Activated T-cell treated with anti-CD3 and anti-CD28 coated beads, Interleukin-2, amount 50 U/mL, for 72 hours (primary cell): ENCODE data around the gene MFSD12. TPM values are rescaled to one million over a fixed set of nuclear protein-coding genes. Genes with fewer than 3 reads are reported as not detected.

ENCODE experiments used
- ATAC-seq, 2 donors: fragments of 150-1000 bp; cut with Tn5 transposase; replicated peaks in 1 of 2; 2 replicates each; pipeline ENCODE4 v1.10.0; 2021; ENCODE audit warnings: moderate library complexity in 2 of 2, mild to moderate bottlenecking in 1 of 2
- DNase-seq, 2 donors: peaks; one replicate each; pipeline ENCODE4 v3.0.0; 2021 to 2022; ENCODE audit warnings: mixed read lengths in 1 of 2
- H3K27ac Mint-ChIP-seq: one replicate; pipeline ENCODE4 v1.8.0; 2022; ENCODE audit warnings: mild to moderate bottlenecking, moderate library complexity, mixed read lengths
- H3K27me3 Mint-ChIP-seq: one replicate; pipeline ENCODE4 v1.8.0; 2022; ENCODE audit warnings: low read depth, mixed read lengths
- H3K36me3 Mint-ChIP-seq, 2 donors: one replicate each; pipeline ENCODE4 v1.8.0; 2022; ENCODE audit warnings: mixed read lengths in 2 of 2, mild to moderate bottlenecking in 1 of 2; ENCODE audit not compliant: insufficient read depth in 2 of 2
- H3K4me1 Mint-ChIP-seq: one replicate; pipeline ENCODE4 v1.8.0; 2022; ENCODE audit warnings: low read depth, mixed read lengths
- H3K4me3 Mint-ChIP-seq, 2 donors: one replicate each; pipeline ENCODE4 v1.8.0; 2022; ENCODE audit warnings: mild to moderate bottlenecking in 2 of 2, mixed read lengths in 2 of 2, moderate library complexity in 2 of 2
- H3K9me3 Mint-ChIP-seq, 2 donors: one replicate each; pipeline ENCODE4 v1.8.0; 2022; ENCODE audit warnings: mixed read lengths in 2 of 2
- total RNA-seq, 2 donors: library from RNA; stranded (reverse); gene quantifications; one replicate each; pipeline ENCODE4 v1.2.3, GENCODE V29; 2022

The MFSD12 gene
- total RNA-seq, 2 donors from 2014 or later = 50.8 to 69.9 TPM

DNA sequence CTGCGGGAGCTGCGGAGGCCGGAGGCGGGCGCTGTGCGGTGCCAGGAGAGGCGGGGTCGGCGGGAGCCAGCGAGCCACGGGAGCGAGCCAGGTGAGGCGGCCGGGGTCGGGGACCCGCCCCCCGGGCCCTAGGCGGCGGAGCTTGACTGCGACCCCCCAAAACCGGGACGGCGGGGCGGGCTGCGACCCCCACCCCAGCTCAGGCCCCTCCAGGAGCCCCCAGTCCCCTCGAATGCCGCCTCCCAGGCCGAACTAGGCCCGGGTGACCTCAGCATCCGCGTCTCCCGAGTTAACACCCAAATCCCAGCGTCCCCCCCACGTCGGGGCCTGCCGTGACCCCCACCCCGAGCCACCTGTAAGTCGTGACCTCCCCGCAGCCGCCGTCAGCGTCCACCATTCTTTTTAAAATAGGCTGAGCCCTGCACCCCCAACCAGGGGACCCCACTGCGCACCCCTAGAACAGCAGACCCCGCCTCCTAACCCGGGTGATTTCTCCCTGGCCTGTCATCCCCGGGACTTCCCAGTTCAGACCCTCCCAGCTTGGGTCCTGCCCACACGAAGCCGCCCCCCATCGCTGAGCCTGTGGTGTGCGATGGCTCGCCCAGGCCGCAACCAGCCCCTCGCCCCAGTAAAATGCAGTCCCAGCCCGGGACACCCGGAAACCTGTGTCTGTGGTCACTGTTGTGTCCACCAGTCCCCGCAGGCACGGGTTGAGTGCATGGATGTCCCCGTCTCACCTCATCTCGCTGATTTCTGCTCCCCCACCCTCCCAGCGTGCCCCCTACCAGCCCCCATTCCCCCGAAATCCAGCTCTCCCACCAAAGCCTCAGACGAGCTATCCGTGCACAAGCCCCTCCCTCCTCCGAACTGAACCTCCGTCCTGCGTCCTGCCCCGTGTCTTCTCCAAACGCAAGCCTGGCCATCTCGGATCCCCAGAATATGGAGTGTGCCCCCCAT is 50.7 kb downstream of the MFSD12 start:
- H3K4me1 Mint-ChIP-seq = peaks cover 49% of the 10 kb centered on the region
- no peaks in the 10 kb centered on the region for H3K27me3 Mint-ChIP-seq
- peak overlapping the region; percentile 97 to 98 for H3K4me3 Mint-ChIP-seq
- ATAC-seq (peak in 1 of 2 donors; percentile 1), DNase-seq (peak; percentile 27 to 37)
- no peaks in the 10 kb centered on the region for H3K9me3 Mint-ChIP-seq
- H3K27ac Mint-ChIP-seq = peak overlapping the region; percentile 86
- peaks cover 8 to 10% of the 10 kb centered on the region in 2 donors for H3K36me3 Mint-ChIP-seq

DNA sequence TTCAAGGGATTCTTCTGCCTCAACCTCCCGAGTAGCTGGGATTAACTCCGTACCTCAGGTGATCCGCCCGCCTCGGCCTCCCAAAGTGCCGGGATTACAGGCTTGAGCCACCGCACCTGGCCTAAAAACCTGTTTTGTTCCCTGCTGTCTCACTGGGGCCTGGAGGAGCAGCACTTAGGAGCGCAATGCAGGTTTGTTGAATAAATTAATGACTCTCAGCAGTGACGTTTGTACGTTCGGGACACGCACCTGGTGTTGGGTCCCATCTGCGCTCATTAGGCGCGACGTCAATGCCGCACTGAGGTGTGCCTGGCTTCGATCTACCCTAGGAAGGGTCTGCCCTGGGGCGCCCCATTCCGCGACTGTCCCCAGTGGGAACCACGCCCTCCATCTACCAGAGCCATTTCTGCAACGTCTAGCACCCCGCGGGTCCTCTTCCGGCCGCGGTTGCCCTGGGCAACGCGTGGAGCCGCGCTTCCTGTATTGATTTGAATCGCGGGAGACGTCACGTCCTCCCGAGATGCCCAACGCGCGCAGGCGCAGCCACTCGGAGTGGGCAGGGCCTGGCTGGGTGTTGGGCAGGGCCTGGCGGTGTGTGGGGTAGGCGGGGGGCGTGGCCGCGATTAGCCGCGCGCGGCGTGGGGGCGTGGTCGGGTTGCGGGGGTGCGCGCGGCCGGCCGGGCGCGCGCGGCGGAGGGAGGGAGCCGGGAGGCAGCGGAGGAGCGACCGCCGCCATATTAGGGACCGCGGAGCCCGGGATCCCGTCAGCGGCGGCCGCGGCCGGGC is 51.6 kb downstream of the MFSD12 start, which contains the start of gene FZR1:
Gene FZR1, plus strand, starts transcription at position 714 of the 786 bp plus-strand sequence. CDS start 16,679 bp downstream, outside the sequence.
- Mint-ChIP-seq H3K36me3 (peaks cover 8 to 10% of the 10 kb centered on the region in 2 donors), H3K27me3 (no peaks in the 10 kb centered on the region), H3K4me3 (peak within 1 kb of the TSS; percentile 97 to 98), H3K27ac (peak within 1 kb of the TSS; percentile 86), H3K4me1 (peaks cover 53% of the 10 kb centered on the region), H3K9me3 (no peaks in the 10 kb centered on the region)
- ATAC-seq (peak; percentile 95 to 96), DNase-seq (peak; percentile 99 to 100)

DNA sequence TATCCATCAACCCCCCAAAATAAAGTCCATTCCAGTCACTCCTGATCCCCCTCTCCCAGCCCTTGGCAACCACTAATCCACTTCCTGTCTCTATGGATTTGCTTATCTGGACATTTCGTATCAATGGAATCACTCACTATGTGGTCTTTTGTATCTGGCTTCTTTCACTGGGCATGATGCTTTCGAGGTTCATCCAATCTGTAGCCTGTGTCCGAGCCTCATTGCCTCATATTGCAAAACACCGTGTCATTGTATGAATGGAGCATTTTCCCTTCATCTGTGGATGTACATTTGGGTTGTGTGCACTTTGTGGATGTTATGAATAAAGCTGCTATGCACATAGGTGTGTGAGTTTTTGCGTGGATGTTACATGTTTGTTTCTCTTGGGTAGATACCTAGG is 52.7 kb downstream of the MFSD12 start:
- DNase-seq (no peak), ATAC-seq (no peak)
- no peak overlapping the region for H3K27ac Mint-ChIP-seq
- peaks cover 54% of the 10 kb centered on the region for H3K4me1 Mint-ChIP-seq
- no peaks in the 10 kb centered on the region for H3K27me3 Mint-ChIP-seq
- H3K36me3 Mint-ChIP-seq = peaks cover 8 to 11% of the 10 kb centered on the region in 2 donors
- H3K4me3 Mint-ChIP-seq = peak overlapping the region; percentile 78 to 85
- H3K9me3 Mint-ChIP-seq = no peaks in the 10 kb centered on the region

DNA sequence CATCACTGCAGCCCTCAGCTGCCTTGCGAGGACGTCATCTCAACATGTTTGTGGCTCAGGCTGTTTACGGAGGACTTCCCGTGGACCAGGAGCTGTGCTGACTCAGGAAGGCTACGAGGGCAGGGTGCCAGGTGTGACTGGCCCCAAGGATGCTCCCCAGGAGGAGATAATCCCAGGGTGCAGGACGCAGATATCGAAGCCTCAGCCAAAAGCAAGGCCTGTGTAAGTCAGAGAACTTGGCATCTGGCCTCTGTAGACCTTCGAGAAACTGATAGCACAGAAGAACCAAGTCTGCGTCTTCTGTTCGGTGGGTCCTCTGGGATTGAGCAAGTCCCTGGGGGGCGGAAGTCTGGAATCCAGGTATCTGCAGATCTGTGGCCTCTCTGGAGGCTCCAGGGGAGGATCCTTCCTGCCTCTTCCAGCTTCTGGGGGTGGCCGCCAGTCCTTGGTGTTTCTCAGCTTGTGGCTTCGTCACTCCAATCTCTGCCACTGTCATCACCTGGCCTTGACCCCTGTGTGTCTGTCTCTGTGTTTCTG is 54.3 kb downstream of the MFSD12 start:
- Mint-ChIP-seq H3K36me3 (peaks cover 5 to 10% of the 10 kb centered on the region in 2 donors), H3K27me3 (no peaks in the 10 kb centered on the region), H3K4me1 (peaks cover 54% of the 10 kb centered on the region), H3K27ac (no peak overlapping the region), H3K9me3 (no peaks in the 10 kb centered on the region), H3K4me3 (no peak overlapping the region)
- ATAC-seq (no peak), DNase-seq (no peak)

DNA sequence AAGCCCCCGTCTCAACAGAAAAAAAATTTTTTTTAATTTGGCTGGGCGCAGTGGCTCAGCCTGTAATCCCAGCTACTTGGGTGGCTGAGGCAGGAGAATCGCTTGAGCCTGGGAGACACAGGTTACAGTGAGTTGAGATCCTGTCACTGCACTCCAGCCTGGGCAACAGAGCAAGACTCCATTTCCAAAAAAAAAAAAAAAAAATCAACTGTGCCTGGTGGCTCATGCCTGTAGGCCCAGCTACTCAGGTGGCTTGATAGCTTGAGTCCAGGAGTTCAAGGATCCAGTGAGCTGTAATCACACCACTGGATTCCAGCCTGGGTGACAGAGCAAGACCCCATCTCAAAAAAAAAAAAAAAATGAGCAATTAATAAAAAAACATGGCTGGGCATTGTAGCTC is 55.6 kb downstream of the MFSD12 start:
- DNase-seq (no peak), ATAC-seq (no peak)
- H3K27ac Mint-ChIP-seq = no peak overlapping the region
- no peak overlapping the region for H3K4me3 Mint-ChIP-seq
- peaks cover 2 to 3% of the 10 kb centered on the region in 2 donors for H3K36me3 Mint-ChIP-seq
- H3K4me1 Mint-ChIP-seq = peaks cover 47% of the 10 kb centered on the region
- H3K9me3 Mint-ChIP-seq = no peaks in the 10 kb centered on the region
- H3K27me3 Mint-ChIP-seq = no peaks in the 10 kb centered on the region

DNA sequence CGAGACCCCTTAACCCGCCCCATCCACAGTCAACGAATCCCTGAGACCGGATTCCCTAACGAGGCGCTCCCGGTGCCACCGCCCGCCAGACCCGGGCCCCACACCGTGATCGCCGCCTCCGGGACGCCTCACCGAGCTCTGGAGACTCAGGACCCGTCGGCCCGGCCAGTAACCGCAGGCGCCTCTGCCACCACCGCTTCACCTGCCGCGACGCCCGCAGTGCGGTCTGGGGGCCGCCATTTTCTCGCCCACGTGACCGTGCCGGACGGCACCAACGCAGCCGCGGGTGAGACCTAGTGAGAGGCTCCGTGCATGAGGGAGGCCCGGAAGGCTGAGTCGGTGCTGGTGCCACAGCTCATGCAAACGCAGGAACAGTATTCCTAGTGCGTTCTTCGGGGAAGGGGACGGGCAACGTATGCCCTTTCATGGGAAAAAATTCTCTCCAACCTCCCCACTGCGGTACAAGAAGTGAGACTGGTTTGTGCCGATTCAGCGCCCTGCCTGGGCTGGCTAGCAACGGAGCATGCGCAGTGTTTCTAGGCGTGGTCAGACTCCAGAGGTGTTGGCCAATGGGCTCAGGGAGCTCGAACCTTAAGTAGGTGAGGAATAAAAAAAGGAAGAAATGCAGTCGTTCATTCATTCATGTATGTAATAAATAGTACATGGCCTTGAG is 56.8 kb downstream of the MFSD12 start, which contains the start of gene DOHH:
Gene DOHH, minus strand, starts transcription at position 246 of the 673 bp plus-strand sequence. CDS start 3,860 bp downstream, outside the sequence.
- Mint-ChIP-seq H3K9me3 (no peaks in the 10 kb centered on the region), H3K36me3 (peaks cover 1 to 4% of the 10 kb centered on the region in 2 donors), H3K27me3 (no peaks in the 10 kb centered on the region), H3K27ac (peak within 1 kb of the TSS; percentile 98), H3K4me1 (peaks cover 42% of the 10 kb centered on the region), H3K4me3 (peak within 1 kb of the TSS; percentile 87 to 91)
- ATAC-seq = peak; percentile 90
- peak; percentile 95 to 97 for DNase-seq

DNA sequence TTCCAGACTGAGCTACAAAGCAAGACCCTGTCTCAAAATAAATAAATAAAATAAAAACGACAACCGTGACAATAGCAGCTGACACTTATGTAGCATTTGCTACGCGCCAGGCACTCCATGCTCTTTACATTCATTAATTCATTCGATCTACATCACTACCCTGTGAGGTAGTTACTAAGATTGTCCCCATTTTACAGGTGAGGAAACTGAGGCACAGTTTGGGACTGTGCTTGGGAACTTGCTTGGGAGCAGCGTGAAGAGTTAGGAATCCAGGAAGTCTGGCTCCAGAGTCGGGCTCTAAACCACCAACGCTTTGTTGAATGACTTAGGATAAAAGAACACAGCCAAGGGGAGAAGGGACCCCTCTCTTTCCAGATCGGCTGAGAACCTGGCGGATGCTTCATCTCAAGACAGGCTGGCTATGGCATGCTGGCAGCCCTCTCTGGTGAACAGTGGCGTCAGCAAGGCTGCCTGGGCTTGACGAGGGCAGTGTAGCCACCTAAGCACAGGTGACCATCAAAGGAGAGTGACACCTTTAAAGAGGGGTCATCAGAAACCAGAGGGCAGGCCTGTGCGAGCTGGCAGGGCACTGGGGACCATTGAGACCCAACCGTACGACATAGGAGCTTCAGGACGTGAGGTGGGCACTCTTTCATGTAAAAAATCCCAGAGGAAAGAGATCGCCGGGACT is 57.5 kb downstream of the MFSD12 start:
- Mint-ChIP-seq H3K27ac (peak overlapping the region; percentile 98), H3K4me3 (peak overlapping the region; percentile 87 to 91), H3K27me3 (no peaks in the 10 kb centered on the region), H3K36me3 (peaks cover 1 to 8% of the 10 kb centered on the region in 2 donors), H3K9me3 (no peaks in the 10 kb centered on the region), H3K4me1 (peaks cover 40% of the 10 kb centered on the region)
- DNase-seq = no peak
- ATAC-seq = peak; percentile 6 to 14

DNA sequence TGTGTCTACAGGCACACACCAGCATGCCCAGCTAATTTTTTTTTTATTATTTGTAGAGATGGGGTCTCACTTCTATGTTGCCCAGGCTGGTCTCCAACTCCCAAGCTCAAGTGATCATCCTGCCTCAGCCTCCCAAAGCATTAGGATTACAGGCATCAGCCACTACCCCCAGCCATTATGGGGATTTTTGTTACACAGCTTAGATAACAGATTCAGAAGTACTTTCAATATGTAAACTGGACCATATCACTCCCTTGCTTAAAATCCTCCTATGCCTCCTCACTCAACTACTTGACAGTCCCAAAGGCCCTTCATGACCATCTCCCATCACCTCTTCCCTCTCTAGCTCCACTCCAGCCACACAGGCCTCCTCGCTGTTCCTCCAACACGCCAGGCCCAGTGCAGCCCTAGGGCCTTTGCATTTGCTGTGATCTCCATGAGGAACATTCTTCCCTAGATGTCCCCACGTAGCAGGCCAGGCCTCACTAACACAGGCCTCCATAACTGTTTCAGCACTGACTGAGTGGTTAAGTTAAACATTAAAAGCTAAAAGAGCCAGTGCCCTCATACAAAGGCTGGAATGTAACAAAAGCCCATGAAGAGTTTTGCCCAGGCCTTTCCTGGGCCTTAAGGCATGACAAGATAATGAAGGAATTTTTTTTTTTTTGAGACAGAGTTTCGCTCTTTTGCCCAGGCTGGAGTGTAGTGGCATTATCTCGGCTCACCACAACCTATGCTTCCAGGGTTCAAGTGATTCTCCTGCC is 59.4 kb downstream of the MFSD12 start:
- H3K27ac Mint-ChIP-seq = no peak overlapping the region
- H3K27me3 Mint-ChIP-seq = no peaks in the 10 kb centered on the region
- H3K4me3 Mint-ChIP-seq = no peak overlapping the region
- DNase-seq (no peak), ATAC-seq (no peak)
- peaks cover 37% of the 10 kb centered on the region for H3K4me1 Mint-ChIP-seq
- H3K36me3 Mint-ChIP-seq = peaks cover 1 to 8% of the 10 kb centered on the region in 2 donors
- no peaks in the 10 kb centered on the region for H3K9me3 Mint-ChIP-seq

DNA sequence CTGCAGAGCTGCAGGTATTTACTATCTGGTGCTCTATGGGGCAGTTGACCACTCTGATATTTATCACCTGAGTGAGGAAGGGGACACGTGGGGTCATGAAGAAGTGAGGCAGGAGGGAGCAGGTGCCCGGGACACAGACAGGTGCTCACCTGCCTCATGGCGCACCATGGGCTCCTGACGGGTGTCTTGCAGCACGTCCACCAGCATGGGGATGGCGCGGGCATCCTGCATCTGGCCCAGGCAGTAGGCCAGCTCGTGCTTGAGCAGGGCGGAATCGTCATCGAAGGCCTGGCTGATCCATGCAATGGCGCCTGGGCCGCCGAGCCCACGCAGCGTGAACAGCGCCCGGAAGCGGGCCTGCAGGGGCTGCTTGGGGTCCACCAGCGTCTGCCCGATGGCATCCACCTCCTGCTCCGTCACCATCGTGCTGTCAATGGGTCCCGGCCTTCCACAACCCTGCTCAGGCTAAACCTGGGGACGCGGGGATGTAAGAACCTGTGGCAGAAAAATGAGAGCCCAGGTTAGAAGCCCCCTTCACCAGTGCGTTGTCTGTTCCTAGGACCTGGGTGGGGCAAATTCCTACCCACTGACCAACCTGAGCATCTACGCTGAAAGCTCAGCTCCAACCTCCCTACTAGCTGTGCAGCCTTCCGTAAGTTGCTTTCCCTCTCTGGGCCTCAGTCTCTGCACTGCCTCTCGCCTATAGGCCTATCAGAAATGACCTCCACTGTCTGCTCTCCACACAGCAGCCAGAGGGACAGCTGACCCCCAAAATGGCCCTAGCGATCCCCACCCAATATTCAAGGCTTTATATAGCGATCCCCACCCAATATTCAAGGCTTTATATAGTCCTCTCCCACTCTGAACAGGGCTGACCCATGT is 60.8 kb downstream of the MFSD12 start:
- Mint-ChIP-seq H3K27me3 (no peaks in the 10 kb centered on the region), H3K9me3 (no peaks in the 10 kb centered on the region), H3K27ac (no peak overlapping the region), H3K36me3 (peaks cover 1 to 11% of the 10 kb centered on the region in 2 donors), H3K4me3 (no peak overlapping the region), H3K4me1 (peaks cover 37% of the 10 kb centered on the region)
- no peak for ATAC-seq
- no peak for DNase-seq

DNA sequence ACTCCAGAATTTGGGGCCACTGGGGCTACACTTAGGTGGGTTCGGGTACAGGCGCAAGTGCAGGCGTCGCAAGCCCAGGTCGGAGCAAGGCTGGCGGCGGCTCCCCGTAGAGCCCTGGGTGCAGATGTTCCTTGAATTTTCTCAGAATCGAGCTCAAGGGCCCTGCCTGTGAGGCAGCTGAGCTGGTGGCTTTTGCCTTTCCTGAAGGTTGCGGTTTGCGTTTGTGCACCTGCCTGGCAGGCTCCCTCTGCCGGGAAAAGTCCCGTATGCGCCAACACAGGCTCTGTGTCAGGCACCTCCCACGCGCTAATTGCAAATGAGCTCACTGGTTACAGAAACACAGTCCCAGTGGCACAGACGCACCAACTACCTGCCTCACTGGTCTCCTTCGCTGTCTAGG is 62.8 kb downstream of the MFSD12 start:
- Mint-ChIP-seq H3K27ac (no peak overlapping the region), H3K4me1 (peaks cover 25% of the 10 kb centered on the region), H3K9me3 (no peaks in the 10 kb centered on the region), H3K27me3 (no peaks in the 10 kb centered on the region), H3K4me3 (peak overlapping the region; percentile 20 to 54), H3K36me3 (peaks cover 0 to 11% of the 10 kb centered on the region in 2 donors)
- ATAC-seq = peak; percentile 68 to 74
- DNase-seq = peak; percentile 39 to 57
